Transverse colon (tissue), 4 donors: ENCODE data around the gene KCTD2. TPM values are rescaled to one million over a fixed set of nuclear protein-coding genes. Genes with fewer than 3 reads are reported as not detected.

Experiments used
- DNase-seq: peaks from one replicate; pipeline ENCODE4 v3.0.0-alpha.2; 2019
- H3K27ac ChIP-seq, 4 donors: fragments of 200-600 bp; sonication (generic); 2 replicates each; pipeline ENCODE4 v1.5.1; 2016 to 2018; ENCODE audit warnings: inconsistent platforms in 4 of 4
- H3K27me3 ChIP-seq: fragments of 200-600 bp; sonication (generic); 2 replicates; pipeline ENCODE4 v1.5.1; 2017; ENCODE audit warnings: inconsistent platforms
- H3K36me3 ChIP-seq, 4 donors: fragments of 200-600 bp; sonication (generic); 2 replicates each; pipeline ENCODE4 v1.5.1; 2017 to 2019; ENCODE audit warnings: inconsistent platforms in 4 of 4
- H3K4me1 ChIP-seq, 4 donors: fragments of 200-600 bp; sonication (generic); 2 replicates each; pipeline ENCODE4 v1.5.1; 2017 to 2020; ENCODE audit warnings: inconsistent platforms in 4 of 4
- H3K4me3 ChIP-seq, 4 donors: fragments of 200-600 bp; sonication (generic); 1 replicate in 1 of 4; 2 replicates in 3 of 4; pipeline versions ENCODE4 v1.5.1 to v1.6.1; 2017 to 2019; ENCODE audit warnings: inconsistent platforms in 4 of 4
- H3K9me3 ChIP-seq, 2 donors: fragments of 200-600 bp; sonication (generic); 2 replicates each; pipeline ENCODE4 v1.5.1; 2017 to 2019; ENCODE audit warnings: inconsistent platforms in 2 of 2
- EP300 ChIP-seq: sonication (generic); formaldehyde crosslinking; IDR thresholded peaks from one replicate; pipeline ENCODE4 v1.6.1; 2017; ENCODE audit warnings: antibody characterized with exemption, low read depth
- POLR2A ChIP-seq: fragments of 450-650 bp; IDR thresholded peaks from one replicate; pipeline ENCODE4 v1.6.1; 2016; ENCODE audit warnings: antibody characterized with exemption, mild to moderate bottlenecking, moderate library complexity
- POLR2AphosphoS5 ChIP-seq, 3 donors: sonication (generic); formaldehyde crosslinking; IDR thresholded peaks; one replicate each; pipeline ENCODE4 v1.6.1; 2016; ENCODE audit warnings: antibody characterized with exemption in 3 of 3
- WGBS, 2 donors: methylation state at CpG; one replicate each; pipeline ENCODE4 v1.1.5; 2018; ENCODE audit warnings: low coverage in 1 of 2; 5-methylcytosine and 5-hydroxymethylcytosine counted together
- in situ Hi-C, 4 donors: fragments of 200-750 bp; cut with MboI; loops; one replicate each; pipeline versions ENCODE4 v1.15.0 to v1.15.1; 2017; ENCODE audit warnings: low sequenced_read_pairs in 3 of 4, low pct_ligation_motif_present in 1 of 4, low pct_unique_long_range_greater_than_20kb in 1 of 4
- intact Hi-C: fragments of 100-400 bp; cut with DNase I; formaldehyde crosslinking; loops from one replicate; pipeline ENCODE4 v1.15.1; 2023; ENCODE audit warnings: low total_unique reads
- total RNA-seq, 4 donors: library from RNA; depleted of rRNA; stranded (reverse); fragments of >200 nt; gene quantifications; one replicate each; pipeline ENCODE4 v1.1.0, GENCODE V29; 2016
- TF ChIP-seq, protein P1 (sequence below), 5 experiments: fragments of 200-600 bp in 3 of 5; fragments of 450-650 bp in 2 of 5; sonication (generic) in 3 of 5; IDR thresholded peaks; 1 replicate in 2 of 5; 2 replicates in 3 of 5; pipeline ENCODE4 v1.5.1; 2016 to 2017; ENCODE audit warnings: antibody characterized with exemption in 5 of 5, inconsistent platforms in 3 of 5, mild to moderate bottlenecking in 2 of 5, moderate library complexity in 1 of 5

The KCTD2 gene
- total RNA-seq, 4 donors from 2014 or later = 14.5 to 24.7 (median 19.7) TPM

DNA sequence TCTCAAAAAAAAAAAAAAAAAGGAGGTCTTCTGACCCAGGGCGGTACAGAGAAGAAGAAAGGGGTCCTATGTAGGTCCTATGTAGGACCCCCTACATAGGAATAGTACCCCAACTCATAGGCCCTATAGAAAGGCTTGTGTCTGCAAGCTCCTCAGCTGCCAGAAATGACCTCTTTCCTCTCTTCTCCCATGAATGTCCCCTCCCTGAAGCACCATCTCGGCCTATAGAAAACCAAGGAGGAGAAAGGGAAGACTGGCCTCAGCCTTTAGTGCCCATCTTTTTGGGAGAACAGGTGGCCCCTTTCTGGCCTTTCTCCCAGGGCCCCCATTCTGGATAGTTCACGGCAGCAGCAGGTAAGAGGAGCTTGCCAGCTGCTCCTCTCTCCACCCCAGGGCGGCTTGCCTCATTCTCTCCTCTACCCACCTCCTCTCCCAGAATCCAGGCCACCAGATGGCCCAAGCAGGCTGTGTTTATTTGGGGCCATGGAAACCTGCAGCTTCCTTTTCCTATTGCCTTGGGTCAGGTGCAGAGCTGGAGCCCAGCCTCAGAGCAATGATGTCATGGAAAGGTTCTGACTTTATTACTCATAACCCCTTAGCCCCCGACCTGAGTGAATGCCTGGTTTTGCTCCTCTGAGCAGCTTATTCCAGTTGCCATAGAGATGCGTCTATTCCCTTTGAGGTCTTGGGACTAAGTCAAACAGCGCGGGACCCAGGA lies 36.2 kb upstream of the KCTD2 start:
- peaks cover 21 to 42% (median 26%) of the 10 kb centered on the region in 4 donors for H3K4me1 ChIP-seq
- no peak overlapping the region for H3K4me3 ChIP-seq
- peak; percentile 56 for DNase-seq
- TF ChIP-seq, protein P1, sequence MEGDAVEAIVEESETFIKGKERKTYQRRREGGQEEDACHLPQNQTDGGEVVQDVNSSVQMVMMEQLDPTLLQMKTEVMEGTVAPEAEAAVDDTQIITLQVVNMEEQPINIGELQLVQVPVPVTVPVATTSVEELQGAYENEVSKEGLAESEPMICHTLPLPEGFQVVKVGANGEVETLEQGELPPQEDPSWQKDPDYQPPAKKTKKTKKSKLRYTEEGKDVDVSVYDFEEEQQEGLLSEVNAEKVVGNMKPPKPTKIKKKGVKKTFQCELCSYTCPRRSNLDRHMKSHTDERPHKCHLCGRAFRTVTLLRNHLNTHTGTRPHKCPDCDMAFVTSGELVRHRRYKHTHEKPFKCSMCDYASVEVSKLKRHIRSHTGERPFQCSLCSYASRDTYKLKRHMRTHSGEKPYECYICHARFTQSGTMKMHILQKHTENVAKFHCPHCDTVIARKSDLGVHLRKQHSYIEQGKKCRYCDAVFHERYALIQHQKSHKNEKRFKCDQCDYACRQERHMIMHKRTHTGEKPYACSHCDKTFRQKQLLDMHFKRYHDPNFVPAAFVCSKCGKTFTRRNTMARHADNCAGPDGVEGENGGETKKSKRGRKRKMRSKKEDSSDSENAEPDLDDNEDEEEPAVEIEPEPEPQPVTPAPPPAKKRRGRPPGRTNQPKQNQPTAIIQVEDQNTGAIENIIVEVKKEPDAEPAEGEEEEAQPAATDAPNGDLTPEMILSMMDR (IDR thresholded peaks at IDR 0.05) = no peak
- TF ChIP-seq POLR2AphosphoS5 (IDR thresholded peaks at IDR 0.05) = peak; percentile 55 to 64 (median 57)
- intact Hi-C loops (loop anchor here (10.0 kb wide), 1 partner anchor 46 kb away; no protein-coding TSS in a partner anchor), in situ Hi-C loops (no loop called here)
- peak overlapping the region; percentile 88 to 96 (median 94) for H3K27ac ChIP-seq
- no peaks in the 10 kb centered on the region for H3K9me3 ChIP-seq
- no peaks in the 10 kb centered on the region for H3K36me3 ChIP-seq
- WGBS, 2 donors = 39 to 59% methylated on average over 2 to 8 of the region's 8 CpGs
- H3K27me3 ChIP-seq = no peaks in the 10 kb centered on the region

DNA sequence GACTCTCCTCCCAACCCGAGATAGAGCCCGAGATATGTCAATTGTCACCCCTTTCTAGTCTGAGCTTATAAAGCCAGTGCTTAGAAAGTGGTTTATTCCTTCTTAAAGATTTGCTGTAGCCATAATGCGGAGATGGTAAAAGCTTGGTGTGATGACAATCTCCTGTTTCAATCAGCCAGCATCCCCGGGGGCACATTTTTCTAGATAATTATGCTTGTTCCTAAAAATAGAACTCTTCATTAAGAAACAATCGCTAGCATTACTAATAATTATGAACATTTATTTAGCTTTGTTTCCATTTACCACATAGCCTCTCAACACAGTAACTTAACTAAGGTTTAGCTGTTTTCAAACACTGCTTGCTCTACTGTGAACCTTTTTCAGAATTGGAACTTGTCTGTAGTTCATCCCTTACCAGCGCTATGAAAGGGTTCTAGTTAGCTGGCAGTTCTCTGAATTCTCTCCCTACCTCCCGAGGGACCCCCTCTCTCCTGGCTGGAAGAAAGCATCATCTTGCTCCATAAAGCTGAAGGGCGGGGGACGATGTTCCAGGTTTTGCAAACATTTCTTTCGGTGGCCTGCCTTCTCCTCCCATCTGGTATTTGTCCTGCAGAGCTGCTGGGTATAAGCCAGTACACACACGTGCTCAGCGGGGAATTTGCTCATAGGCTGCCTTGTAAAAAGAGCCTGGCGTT lies 35.5 kb upstream of the KCTD2 start:
- DNase-seq = peak; percentile 70
- no peaks in the 10 kb centered on the region for H3K36me3 ChIP-seq
- intact Hi-C loops = loop anchor here (10.0 kb wide), 1 partner anchor 47 kb away; no protein-coding TSS in a partner anchor
- no peaks in the 10 kb centered on the region for H3K9me3 ChIP-seq
- H3K27ac ChIP-seq = peak overlapping the region; percentile 88 to 96 (median 94)
- in situ Hi-C loops = no loop called here
- no peak for TF ChIP-seq POLR2A
- TF ChIP-seq POLR2AphosphoS5 (IDR thresholded peaks at IDR 0.05) = peak; percentile 53 to 68 (median 63)
- peaks cover 21 to 42% (median 26%) of the 10 kb centered on the region in 4 donors for H3K4me1 ChIP-seq
- WGBS, 2 donors = 0 to 49% methylated on average over 2 to 13 of the region's 13 CpGs
- H3K4me3 ChIP-seq = peak overlapping the region; percentile 51 to 86 (median 82)
- H3K27me3 ChIP-seq = no peaks in the 10 kb centered on the region

DNA sequence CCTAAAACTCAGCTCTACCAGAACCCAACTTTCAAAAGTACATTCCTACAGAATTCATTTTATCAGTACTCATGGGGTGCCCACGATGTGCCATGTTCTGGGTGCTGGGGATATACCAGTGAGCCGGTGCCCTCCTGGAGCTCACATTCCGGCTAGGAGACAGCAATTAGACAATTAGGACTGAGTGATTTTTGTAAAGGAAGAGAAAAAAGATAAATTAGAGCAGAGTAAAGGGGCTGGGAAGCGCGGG lies 35.0 kb upstream of the KCTD2 start:
- in situ Hi-C loops = no loop called here

DNA sequence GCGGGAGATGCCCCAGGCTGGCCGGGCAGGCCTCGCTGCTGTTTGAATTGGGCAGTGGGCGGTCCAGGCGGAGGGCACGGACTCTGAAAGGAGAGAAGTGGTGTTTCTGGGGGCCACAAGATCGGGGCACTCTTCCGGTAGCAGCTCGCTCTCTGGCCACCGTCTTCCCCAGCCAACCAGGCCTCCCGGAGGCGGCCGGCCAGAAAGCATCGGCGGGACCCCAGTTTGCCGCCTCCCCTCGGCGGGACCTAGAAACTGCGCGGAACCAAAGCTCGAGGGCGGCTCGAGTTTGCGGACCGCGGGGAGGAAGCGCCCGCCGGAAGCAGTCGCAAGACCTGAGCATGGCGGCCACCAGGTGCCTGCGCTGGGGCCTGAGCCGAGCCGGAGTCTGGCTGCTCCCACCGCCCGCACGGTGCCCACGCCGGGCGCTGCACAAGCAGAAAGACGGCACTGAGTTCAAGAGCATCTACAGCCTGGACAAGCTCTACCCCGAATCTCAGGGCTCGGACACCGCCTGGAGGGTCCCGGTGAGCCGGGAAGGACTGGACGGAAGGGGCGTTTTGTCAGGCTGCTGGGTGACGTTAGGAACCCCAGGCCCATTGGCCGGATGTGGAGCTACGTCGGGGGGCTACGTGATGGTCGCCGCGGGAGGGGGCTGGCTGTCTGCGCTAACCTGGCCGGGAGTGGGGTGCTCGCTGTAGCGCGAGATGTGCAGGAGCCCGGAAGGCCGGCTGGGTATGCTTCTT lies 34.5 kb upstream of the KCTD2 start, which contains the start of gene MRPL58:
Gene MRPL58 (plus strand): TSS at position 325 of the 746 bp plus-strand sequence. CDS start 17 bp downstream, at position 342.
- in situ Hi-C loops (no loop called here), intact Hi-C loops (loop anchor here (10.0 kb wide), 1 partner anchor 48 kb away; no protein-coding TSS in a partner anchor)
- H3K27me3 ChIP-seq = no peaks in the 10 kb centered on the region
- DNase-seq = peak; percentile 86
- peak within 1 kb of the TSS; percentile 51 to 86 (median 82) for H3K4me3 ChIP-seq
- TF ChIP-seq POLR2A = peak; percentile 57
- TF ChIP-seq EP300 = no peak
- TF ChIP-seq POLR2AphosphoS5 (IDR thresholded peaks at IDR 0.05) = peak; percentile 65 to 75 (median 73)
- TF ChIP-seq, protein P1 (IDR thresholded peaks at IDR 0.05) = peak; percentile 51 to 84 (median 63)
- H3K36me3 ChIP-seq = no peaks in the 10 kb centered on the region
- peak within 1 kb of the TSS; percentile 88 to 96 (median 94) for H3K27ac ChIP-seq
- 0 to 3% methylated on average over 2 to 41 of the region's 63 CpGs for WGBS, 2 donors
- peaks cover 21 to 42% (median 26%) of the 10 kb centered on the region in 4 donors for H3K4me1 ChIP-seq
- no peaks in the 10 kb centered on the region for H3K9me3 ChIP-seq

More for the DNA sequence above, 35.0 kb upstream of the KCTD2 start:
- H3K27ac ChIP-seq = peak overlapping the region; percentile 88 to 96 (median 94)
- no peak for DNase-seq
- H3K4me3 ChIP-seq = peak overlapping the region; percentile 51 to 86 (median 82)
- peaks cover 21 to 42% (median 26%) of the 10 kb centered on the region in 4 donors for H3K4me1 ChIP-seq
- TF ChIP-seq POLR2A = no peak
- 11 to 23% methylated on average over 4 to 5 of the region's 5 CpGs for WGBS, 2 donors
- H3K9me3 ChIP-seq = no peaks in the 10 kb centered on the region
- intact Hi-C loops = loop anchor here (10.0 kb wide), 1 partner anchor 47 kb away; no protein-coding TSS in a partner anchor
- H3K36me3 ChIP-seq = no peaks in the 10 kb centered on the region
- no peaks in the 10 kb centered on the region for H3K27me3 ChIP-seq
